Urinary bladder (tissue), 4 donors: ENCODE measurements around the gene XPNPEP2. TPM values are rescaled to one million over a fixed set of nuclear protein-coding genes. Genes with fewer than 3 reads are reported as not detected.

ENCODE experiments used
- DNase-seq: peaks from one replicate; pipeline ENCODE4 v3.0.0-alpha.2; 2015; ENCODE audit errors: extremely low spot score
- H3K27ac ChIP-seq: one replicate; pipeline ENCODE4 v1.5.1; 2013; ENCODE audit warnings: low read depth, mild to moderate bottlenecking, moderate library complexity
- H3K36me3 ChIP-seq: one replicate; pipeline ENCODE4 v1.6.1; 2013; ENCODE audit warnings: mild to moderate bottlenecking, moderate library complexity; ENCODE audit not compliant: insufficient read depth
- H3K4me1 ChIP-seq: one replicate; pipeline ENCODE4 v1.6.1; 2013; ENCODE audit warnings: mild to moderate bottlenecking, moderate library complexity; ENCODE audit not compliant: insufficient read depth
- H3K4me3 ChIP-seq: one replicate; pipeline ENCODE4 v1.5.1; 2013; ENCODE audit warnings: low read depth, low read length
- WGBS: extraction: QIAGEN DNeasy Blood & Tissue Kit; methylation state at CpG from one replicate; pipeline ENCODE4 v1.1.7; 2013; 5-methylcytosine and 5-hydroxymethylcytosine counted together
- polyA plus RNA-seq: library from polyadenylated mRNA; stranded (reverse); fragments of 200-250 nt; gene quantifications from one replicate; pipeline ENCODE4 v1.2.3, GENCODE V29; 2013
- total RNA-seq: library from RNA; depleted of rRNA; stranded (reverse); fragments of >200 nt; gene quantifications from one replicate; pipeline ENCODE4 v1.2.3, GENCODE V29; 2014
- donor health status: healthy with polysubstance abuse.
- donor health status: healthy.

Gene XPNPEP2
- total and polyA plus RNA-seq, 2 donors = 4.7 to 9.9 TPM

GRCh38 chrX:129747533-129747932 is 8.8 kb downstream of the XPNPEP2 start:
- Histone ChIP-seq H3K4me3 (no peak overlapping the region), H3K36me3 (no peaks in the 10 kb centered on the region), H3K27ac (no peak overlapping the region), H3K4me1 (no peaks in the 10 kb centered on the region)
- 93% methylated on average over 4 of the region's 4 CpGs for WGBS
- no peak for DNase-seq

- Histone ChIP-seq H3K4me1 (no peaks in the 10 kb centered on the region), H3K4me3 (no peak overlapping the region), H3K27ac (no peak overlapping the region), H3K36me3 (no peaks in the 10 kb centered on the region)
- WGBS = 54% methylated on average over 4 of the region's 4 CpGs
- no peak for DNase-seq
Observed at GRCh38 chrX:129748305-129748704, 9.5 kb downstream of the XPNPEP2 start.

GRCh38 chrX:129749069-129749468 is 10.3 kb downstream of the XPNPEP2 start:
- 43% methylated on average over 2 of the region's 2 CpGs for WGBS
- Histone ChIP-seq H3K27ac (no peak overlapping the region), H3K4me3 (no peak overlapping the region), H3K36me3 (no peaks in the 10 kb centered on the region), H3K4me1 (no peaks in the 10 kb centered on the region)
- DNase-seq = no peak

- WGBS = 96% methylated on average over 8 of the region's 8 CpGs
- Histone ChIP-seq H3K4me3 (no peak overlapping the region), H3K4me1 (no peaks in the 10 kb centered on the region), H3K27ac (no peak overlapping the region), H3K36me3 (no peaks in the 10 kb centered on the region)
- no peak for DNase-seq
Observed at GRCh38 chrX:129750971-129751370, 12.2 kb downstream of the XPNPEP2 start.

- H3K4me1 ChIP-seq = no peaks in the 10 kb centered on the region
- WGBS = 51% methylated on average over 22 of the region's 22 CpGs
- H3K4me3 ChIP-seq = no peak overlapping the region
- DNase-seq = no peak
- no peak overlapping the region for H3K27ac ChIP-seq
- no peaks in the 10 kb centered on the region for H3K36me3 ChIP-seq
Observed at GRCh38 chrX:129754056-129755024, 15.6 kb downstream of the XPNPEP2 start.

GRCh38 chrX:129755779-129756650 is 17.2 kb downstream of the XPNPEP2 start:
- no peak for DNase-seq
- 87% methylated on average over 18 of the region's 18 CpGs for WGBS
- Histone ChIP-seq H3K27ac (no peak overlapping the region), H3K4me3 (no peak overlapping the region), H3K36me3 (no peaks in the 10 kb centered on the region), H3K4me1 (no peaks in the 10 kb centered on the region)

GRCh38 chrX:129759576-129760061 is 20.8 kb downstream of the XPNPEP2 start:
- Histone ChIP-seq H3K4me3 (no peak overlapping the region), H3K27ac (no peak overlapping the region), H3K4me1 (no peaks in the 10 kb centered on the region), H3K36me3 (no peaks in the 10 kb centered on the region)
- DNase-seq = no peak
- 51% methylated on average over 14 of the region's 14 CpGs for WGBS

GRCh38 chrX:129760155-129760554 is 21.4 kb downstream of the XPNPEP2 start:
- Histone ChIP-seq H3K4me1 (no peaks in the 10 kb centered on the region), H3K36me3 (no peaks in the 10 kb centered on the region), H3K27ac (no peak overlapping the region), H3K4me3 (no peak overlapping the region)
- DNase-seq = no peak
- 67% methylated on average over 9 of the region's 9 CpGs for WGBS

GRCh38 chrX:129760981-129761380 is 22.2 kb downstream of the XPNPEP2 start:
- DNase-seq = no peak
- Histone ChIP-seq H3K27ac (no peak overlapping the region), H3K36me3 (no peaks in the 10 kb centered on the region), H3K4me1 (no peaks in the 10 kb centered on the region), H3K4me3 (no peak overlapping the region)
- 95% methylated on average over 6 of the region's 6 CpGs for WGBS

GRCh38 chrX:129761596-129761995 is 22.8 kb downstream of the XPNPEP2 start:
- 96% methylated on average over 4 of the region's 4 CpGs for whole genome bisulfite sequencing
- Histone ChIP-seq H3K27ac (no peak overlapping the region), H3K4me1 (no peaks in the 10 kb centered on the region), H3K4me3 (no peak overlapping the region), H3K36me3 (no peaks in the 10 kb centered on the region)
- DNase-seq = no peak

GRCh38 chrX:129762448-129762847 is 23.7 kb downstream of the XPNPEP2 start:
- Histone ChIP-seq H3K36me3 (no peaks in the 10 kb centered on the region), H3K27ac (no peak overlapping the region), H3K4me3 (no peak overlapping the region), H3K4me1 (no peaks in the 10 kb centered on the region)
- WGBS = 95% methylated on average over 3 of the region's 3 CpGs
- DNase-seq = no peak

- H3K4me3 ChIP-seq = no peak overlapping the region
- no peaks in the 10 kb centered on the region for H3K36me3 ChIP-seq
- H3K4me1 ChIP-seq = no peaks in the 10 kb centered on the region
- H3K27ac ChIP-seq = no peak overlapping the region
- DNase-seq = no peak
Observed at GRCh38 chrX:129763666-129764065, 24.9 kb downstream of the XPNPEP2 start.

GRCh38 chrX:129768186-129768585 is 29.4 kb downstream of the XPNPEP2 start:
- no peak for DNase-seq
- 96% methylated on average over 8 of the region's 8 CpGs for WGBS
- no peaks in the 10 kb centered on the region for H3K4me1 ChIP-seq
- H3K36me3 ChIP-seq = no peaks in the 10 kb centered on the region
- no peak overlapping the region for H3K4me3 ChIP-seq
- no peak overlapping the region for H3K27ac ChIP-seq
